Activated CD8-positive, alpha-beta memory T cell treated with anti-CD3 and anti-CD28 coated beads, Interleukin-2, amount 50 U/mL, for 24 hours (primary cell): ENCODE data around the gene HIF1A.
"Not testable (repeated sequence)": the region's sequence is repeated elsewhere in the genome, so short reads cannot be mapped to it uniquely, and the experiment has no call there.

ENCODE experiments used
- DNase-seq: peaks from one replicate; pipeline ENCODE4 v3.0.0-alpha.2; 2020; ENCODE audit errors: extremely low read depth

Gene HIF1A

GRCh38 chr14:61673305-61673704, 22.0 kb upstream of the HIF1A start:
- no peak for DNase-seq

DNA sequence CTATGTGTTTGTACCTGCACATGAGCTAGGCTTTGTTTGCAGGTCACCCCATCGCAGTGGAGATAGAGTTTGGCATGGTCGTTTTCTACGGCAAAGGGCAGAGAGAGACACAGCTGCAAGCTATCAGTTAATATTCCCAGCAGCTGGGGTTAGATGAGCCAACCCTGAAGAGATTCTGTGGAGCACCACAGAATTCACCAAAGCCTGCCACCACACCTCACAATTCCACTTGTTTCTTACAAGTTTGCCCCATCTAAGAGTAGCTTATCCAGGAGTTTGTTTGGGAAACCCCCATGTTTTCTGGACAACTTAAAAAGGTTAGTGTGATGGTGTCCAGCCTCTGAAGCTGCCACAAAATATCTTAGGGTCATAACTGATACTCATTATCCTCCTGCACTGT, 20.0 kb upstream of the HIF1A start:
- DNase-seq, result no peak

DNA sequence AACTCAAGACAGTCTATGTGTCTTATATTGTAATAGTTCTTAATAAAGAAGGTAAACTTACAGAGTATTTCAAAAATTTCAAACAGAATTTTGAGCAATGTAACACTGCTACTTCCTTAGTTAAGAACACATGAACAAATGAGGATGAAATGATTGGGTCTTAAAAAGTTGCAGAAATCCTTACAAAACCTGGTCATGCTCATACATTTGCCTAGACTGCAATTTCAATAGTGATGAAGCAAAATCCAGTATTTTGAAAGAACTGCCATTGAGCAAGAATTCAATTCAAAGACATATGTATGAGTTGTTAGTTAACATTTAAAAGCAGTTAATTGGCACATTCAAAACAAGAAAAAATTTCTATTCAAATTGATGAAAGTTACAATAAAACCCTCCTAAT, 17.8 kb upstream of the HIF1A start:
- no peak for DNase-seq

GRCh38 chr14:61678975-61679374, 16.3 kb upstream of the HIF1A start:
- no peak for DNase-seq

- DNase-seq, result no peak
These were observed 13.9 kb upstream of the HIF1A start for GRCh38 chr14:61681413-61681812.

GRCh38 chr14:61683108-61683507, 12.2 kb upstream of the HIF1A start:
- DNase-seq, result no peak

DNA sequence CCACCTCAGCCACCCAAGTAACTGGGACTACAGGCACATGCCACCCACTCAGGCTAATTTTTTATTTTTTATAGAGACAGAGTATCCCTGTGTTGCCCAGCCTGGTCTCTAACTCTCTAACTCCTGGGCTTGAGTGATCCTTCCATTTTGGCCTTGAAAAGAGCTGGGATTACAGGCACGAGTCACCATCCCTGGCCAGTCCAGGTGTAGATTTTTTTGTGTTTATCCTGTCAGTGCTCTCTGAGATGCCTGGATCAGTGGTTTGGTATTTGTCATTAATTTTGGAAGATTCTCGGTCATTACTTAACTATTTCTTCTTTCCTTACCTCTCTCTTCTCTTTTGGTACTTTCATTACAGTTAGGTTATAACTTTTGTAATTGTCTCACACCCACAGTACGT, 5.3 kb upstream of the HIF1A start:
- DNase-seq, result no peak

- DNase-seq, result no peak
These were observed 4.3 kb upstream of the HIF1A start for GRCh38 chr14:61690982-61691381.

- DNase-seq, result no peak
These were observed 3.8 kb upstream of the HIF1A start for GRCh38 chr14:61691495-61691894.

DNA sequence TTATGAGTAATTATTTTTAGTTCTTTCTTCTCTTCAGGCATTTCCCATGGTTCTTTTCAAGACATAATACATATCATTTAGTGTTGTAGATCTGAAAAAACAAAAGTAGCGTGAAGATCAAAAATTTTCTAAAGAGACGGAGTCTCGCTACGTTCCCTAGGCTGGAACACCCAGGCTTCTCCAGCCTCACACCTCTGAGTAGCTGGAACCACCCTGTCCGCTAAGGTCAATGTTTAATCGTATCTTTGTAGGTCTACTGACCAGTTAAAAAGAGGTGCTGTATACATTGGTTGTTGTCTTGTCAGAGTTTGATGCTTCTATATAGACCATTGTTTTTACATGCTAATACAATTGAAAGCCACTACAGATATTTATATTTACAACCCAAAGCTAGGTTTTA, 1.3 kb upstream of the HIF1A start:
- no peak for DNase-seq

DNA sequence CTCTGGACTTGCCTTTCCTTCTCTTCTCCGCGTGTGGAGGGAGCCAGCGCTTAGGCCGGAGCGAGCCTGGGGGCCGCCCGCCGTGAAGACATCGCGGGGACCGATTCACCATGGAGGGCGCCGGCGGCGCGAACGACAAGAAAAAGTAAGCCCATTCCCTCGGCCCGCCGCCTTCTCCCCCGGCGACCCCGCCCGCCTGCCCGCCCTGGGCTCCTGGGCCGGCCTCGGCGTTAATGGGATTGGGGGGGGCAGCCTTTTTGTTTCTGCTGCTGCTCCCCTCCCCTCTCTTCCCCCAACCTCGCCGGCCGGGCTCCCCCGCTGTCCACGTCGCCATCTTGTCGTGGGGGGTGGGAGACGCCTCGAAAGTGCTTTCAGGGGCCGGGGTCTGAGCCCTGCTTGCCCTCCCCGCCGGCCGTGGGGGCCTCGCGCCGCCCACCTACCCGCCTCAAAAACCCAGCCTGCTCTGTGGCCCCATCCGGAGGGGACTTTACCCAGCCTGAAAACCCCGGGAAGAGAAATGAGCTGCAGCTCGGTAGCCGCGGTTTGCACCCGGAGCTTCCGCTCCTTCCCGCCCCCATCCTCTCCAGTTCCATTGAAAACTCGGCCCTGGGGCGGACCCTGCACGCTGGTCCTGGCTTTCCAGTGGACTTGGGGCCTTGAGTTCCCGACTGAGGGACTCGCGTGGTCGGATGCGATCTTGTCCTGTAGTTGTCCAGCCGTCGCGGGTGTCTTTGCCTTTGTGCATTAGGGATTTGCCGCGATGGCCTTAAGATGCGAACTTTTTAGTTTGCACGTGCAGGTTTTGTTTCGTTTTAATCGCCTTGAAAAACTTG, 598 bp downstream of the HIF1A start:
- peak; percentile 8 for DNase-seq

DNA sequence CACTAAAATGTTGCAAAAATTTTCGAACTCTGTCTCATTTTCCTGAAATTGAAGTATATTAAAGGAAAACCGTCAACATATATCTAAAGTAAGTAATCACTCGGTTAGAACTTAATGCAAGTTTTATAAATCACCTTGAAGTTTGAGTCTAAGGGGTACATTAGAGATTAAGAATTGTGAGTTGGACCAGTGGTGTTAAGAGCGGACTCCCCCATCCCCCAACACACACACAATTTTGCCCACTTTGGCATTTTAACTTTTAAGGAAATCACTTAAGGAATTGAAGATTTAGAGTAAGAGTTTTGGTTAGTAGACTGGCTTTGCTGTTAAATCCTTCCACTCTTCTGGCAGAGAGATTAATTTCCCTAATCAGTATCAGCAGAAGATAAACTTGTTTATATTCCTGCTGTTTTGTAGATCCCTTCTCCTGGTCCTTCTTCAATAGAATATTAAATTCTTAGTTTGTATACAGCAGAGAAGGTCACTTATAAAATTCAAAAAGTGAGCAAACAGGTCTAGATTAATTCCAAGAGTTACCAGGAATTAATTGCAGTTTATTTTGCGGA, 1.5 kb downstream of the HIF1A start:
- no peak for DNase-seq

DNA sequence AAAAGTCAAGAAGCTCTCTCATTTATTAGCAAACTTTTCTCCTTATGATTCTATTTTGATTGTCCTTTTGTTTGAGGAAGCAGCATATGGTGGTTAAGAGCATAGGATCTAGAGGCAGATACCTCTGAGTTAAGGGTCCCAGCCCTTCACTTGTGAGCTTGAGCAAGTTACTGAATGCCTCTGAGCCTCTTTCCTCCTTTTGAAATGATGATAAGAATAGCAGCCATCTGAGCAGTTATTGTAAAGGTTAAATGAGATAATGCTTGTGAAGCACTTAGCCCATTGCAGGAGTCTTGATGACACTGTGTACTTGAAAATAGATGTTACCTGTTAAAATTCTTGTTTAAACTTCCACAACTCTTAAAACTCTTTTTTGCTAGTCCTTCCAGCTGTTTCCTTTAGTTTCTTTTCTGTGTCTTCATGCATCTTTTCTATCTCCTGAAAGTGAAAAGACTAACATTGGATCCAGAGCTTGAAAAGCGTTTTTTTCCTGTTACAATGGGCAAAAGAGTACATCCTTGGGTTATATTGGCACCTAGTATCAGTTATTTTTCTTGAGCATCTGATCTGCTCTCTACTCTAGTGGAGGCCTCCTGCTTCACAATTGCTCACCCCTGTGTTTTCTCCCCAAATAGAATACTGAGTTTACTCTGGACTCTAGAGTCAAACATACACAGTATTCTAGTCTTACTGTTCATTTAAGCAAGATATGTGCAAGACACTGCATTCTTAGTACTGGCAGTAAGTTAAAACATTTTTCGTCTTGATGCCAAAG, 3.1 kb downstream of the HIF1A start:
- DNase-seq, result no peak

GRCh38 chr14:61699027-61699426, 3.7 kb downstream of the HIF1A start:
- DNase-seq, result no peak

GRCh38 chr14:61700104-61700886, 5.0 kb downstream of the HIF1A start:
- no peak for DNase-seq

- no peak for DNase-seq
These were observed 6.6 kb downstream of the HIF1A start for GRCh38 chr14:61701946-61702345.

DNA sequence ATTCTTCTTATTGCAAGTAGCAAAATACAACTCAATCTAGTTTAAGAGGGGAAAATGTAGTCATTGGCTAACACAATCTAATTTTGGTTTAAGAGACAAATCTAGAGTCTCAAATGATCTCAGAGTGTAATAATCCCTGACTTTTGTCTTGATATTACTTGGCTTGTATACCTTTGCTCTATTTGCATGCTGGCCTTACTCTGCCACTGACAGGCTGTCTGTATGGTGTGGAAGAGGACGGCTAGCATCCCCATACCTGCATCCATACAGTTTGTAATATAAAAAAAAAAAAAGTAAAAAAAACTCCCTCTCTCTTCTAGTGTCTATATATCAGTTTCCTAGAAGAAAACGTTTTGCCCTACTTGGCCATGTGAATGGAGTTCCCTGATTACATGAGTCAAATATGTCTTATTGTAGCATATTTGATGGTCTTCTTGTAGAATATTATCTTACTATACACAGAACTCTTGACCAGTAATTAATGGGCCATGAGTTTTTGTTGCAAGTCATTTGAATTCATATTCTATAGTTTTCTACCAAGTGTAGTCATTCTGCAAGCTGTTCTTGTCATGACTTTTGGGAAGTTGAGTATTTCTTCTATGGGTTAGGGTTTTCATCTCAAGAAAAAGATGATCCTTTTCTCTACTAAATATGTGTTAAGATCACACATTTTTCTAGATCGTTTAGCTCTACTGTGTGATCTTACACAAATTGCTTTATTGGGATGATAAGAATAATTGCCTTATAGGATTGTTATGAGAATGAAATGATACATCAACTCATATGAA, 8.2 kb downstream of the HIF1A start:
- DNase-seq, result no peak

- DNase-seq, result no peak
These were observed 9.2 kb downstream of the HIF1A start for GRCh38 chr14:61704554-61704953.

- DNase-seq, result no peak
These were observed 9.7 kb downstream of the HIF1A start for GRCh38 chr14:61705017-61705416.

DNA sequence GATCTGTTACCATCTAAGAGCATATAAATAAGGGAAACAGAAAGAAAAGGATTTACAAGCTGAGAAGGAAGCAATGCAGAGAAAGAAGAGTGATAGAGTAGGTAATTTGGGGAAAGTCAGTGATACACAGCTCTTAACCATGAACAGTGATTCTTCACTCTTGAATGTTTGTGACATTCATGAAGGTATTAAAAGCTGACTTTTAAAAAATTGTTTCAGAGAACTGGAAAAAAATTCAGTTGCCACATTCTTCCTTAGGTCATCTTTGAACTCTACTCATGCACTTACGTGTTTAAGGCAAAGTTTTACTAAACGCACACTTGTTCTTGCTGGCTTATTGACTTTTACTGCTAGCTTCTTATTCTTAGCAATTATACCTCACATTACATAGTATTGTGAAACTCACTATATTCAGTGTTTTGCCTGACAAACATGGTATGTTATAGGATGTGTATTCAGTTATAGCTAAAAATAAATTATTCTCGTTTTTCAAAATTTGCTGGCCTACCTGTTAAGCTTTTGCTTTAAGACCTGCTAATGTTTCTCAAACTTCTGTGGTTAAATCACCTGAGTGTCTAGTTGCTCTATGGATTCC, 10.9 kb downstream of the HIF1A start:
- no peak for DNase-seq

DNA sequence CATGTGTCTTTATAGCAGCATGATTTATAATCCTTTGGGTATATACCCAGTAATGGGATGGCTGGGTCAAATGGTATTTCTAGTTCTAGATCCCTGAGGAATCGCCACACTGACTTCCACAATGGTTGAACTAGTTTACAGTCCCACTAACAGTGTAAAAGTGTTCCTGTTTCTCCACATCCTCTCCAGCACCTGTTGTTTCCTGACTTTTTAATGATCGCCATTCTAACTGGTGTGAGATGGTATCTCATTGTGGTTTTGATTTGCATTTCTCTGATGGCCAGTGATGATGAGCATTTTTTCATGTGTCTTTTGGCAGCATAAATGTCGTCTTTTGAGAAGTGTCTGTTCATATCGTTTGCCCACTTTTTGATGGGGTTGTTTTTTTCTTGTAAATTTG, 12.5 kb downstream of the HIF1A start:
- not testable (repeated sequence) for DNase-seq
